Suprapubic skin (tissue), 4 donors: ENCODE measurements around the gene MNAT1.

Experiments
- CTCF ChIP-seq, 2 donors: fragments of 200-600 bp in 1 of 2; fragments of 450-650 bp in 1 of 2; sonication (generic) in 1 of 2; IDR thresholded peaks; one replicate each; pipeline ENCODE4 v1.5.1; 2016 to 2019; ENCODE audit warnings: antibody characterized with exemption in 2 of 2, mild to moderate bottlenecking in 1 of 2, moderate library complexity in 1 of 2
- EP300 ChIP-seq: sonication (generic); formaldehyde crosslinking; IDR thresholded peaks from one replicate; pipeline ENCODE4 v1.6.1; 2017; ENCODE audit warnings: antibody characterized with exemption
- POLR2A ChIP-seq, 2 donors: fragments of 450-650 bp; IDR thresholded peaks; one replicate each; pipeline ENCODE4 v1.6.1; 2017; ENCODE audit warnings: antibody characterized with exemption in 2 of 2, mild to moderate bottlenecking in 2 of 2, moderate library complexity in 2 of 2
- POLR2AphosphoS5 ChIP-seq, 3 donors: sonication (generic); formaldehyde crosslinking; IDR thresholded peaks; one replicate each; pipeline ENCODE4 v1.6.1; 2017; ENCODE audit warnings: antibody characterized with exemption in 3 of 3

DNA sequence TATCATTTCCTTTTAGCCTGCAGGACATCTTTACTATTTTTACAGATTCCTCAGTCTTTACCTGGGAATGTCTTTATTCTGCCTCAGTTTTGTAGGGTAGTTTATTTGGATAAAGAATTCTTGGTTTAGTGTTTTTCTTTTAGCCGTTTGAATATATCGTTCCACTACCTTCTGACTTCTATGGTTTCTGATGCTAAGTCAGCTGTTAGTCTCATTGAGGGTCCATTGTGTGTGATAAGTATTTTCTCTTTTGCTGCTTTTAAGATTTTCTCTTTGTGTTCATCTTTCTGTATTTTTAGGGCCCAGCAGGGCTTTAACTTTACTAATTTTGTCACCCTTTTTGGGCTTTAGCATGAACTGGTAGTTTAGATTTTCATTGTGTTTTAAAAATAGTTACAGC lies 113.5 kb downstream of the MNAT1 start:
- no peak for TF ChIP-seq CTCF (IDR thresholded peaks at IDR 0.05)
- TF ChIP-seq POLR2AphosphoS5 (IDR thresholded peaks at IDR 0.05), result no peak
- TF ChIP-seq EP300, result no peak
- TF ChIP-seq POLR2A (IDR thresholded peaks at IDR 0.05), result no peak
